Measurements from ENCODE around the gene ZNF681.

The ZNF681 gene

GRCh38 chr19:23776507-23777205, 18.0 kb upstream of the ZNF681 start:
- no peak overlapping the region for H3K27ac ChIP-seq (ENCODE audit: low read depth, low read length)

GRCh38 chr19:23774524-23774971, 15.9 kb upstream of the ZNF681 start:
- Histone ChIP-seq H3K9ac (ENCODE audit: low read depth in 1 of 2, low read length in 2 of 2) (no peak overlapping the region), H3K4me3 (ENCODE audit: low read depth in 1 of 2, low read length in 2 of 2) (no peak overlapping the region), H3K27ac (ENCODE audit: low read depth, low read length) (no peak overlapping the region), H3K27me3 (ENCODE audit: control insufficient read depth in 1 of 2, insufficient read depth in 2 of 2, low read length in 2 of 2) (no peaks in the 10 kb centered on the region), H3K4me1 (ENCODE audit: control insufficient read depth in 1 of 2, insufficient read depth in 2 of 2, low read length in 2 of 2) (no peaks in the 10 kb centered on the region), H3K9me3 (ENCODE audit: control insufficient read depth in 1 of 2, low read length in 2 of 2) (peaks cover 2 to 12% of the 10 kb centered on the region in 2 donors), H3K36me3 (ENCODE audit: control insufficient read depth in 1 of 2, insufficient read depth in 2 of 2, low read length in 2 of 2) (peaks cover 5 to 29% of the 10 kb centered on the region in 2 donors)

More at GRCh38 chr19:23776507-23777205, 18.0 kb upstream of the ZNF681 start:
- Histone ChIP-seq H3K4me1 (ENCODE audit: control insufficient read depth in 1 of 2, insufficient read depth in 2 of 2, low read length in 2 of 2) (no peaks in the 10 kb centered on the region), H3K36me3 (ENCODE audit: control insufficient read depth in 1 of 2, insufficient read depth in 2 of 2, low read length in 2 of 2) (peaks cover 8 to 29% of the 10 kb centered on the region in 2 donors), H3K27me3 (ENCODE audit: control insufficient read depth in 1 of 2, insufficient read depth in 2 of 2, low read length in 2 of 2) (no peaks in the 10 kb centered on the region), H3K9me3 (ENCODE audit: control insufficient read depth in 1 of 2, low read length in 2 of 2) (peaks cover 8 to 16% of the 10 kb centered on the region in 2 donors), H3K4me3 (ENCODE audit: low read depth in 1 of 2, low read length in 2 of 2) (no peak overlapping the region), H3K9ac (ENCODE audit: low read depth in 1 of 2, low read length in 2 of 2) (no peak overlapping the region)

GRCh38 chr19:23774106-23774505, 15.4 kb upstream of the ZNF681 start:
- Histone ChIP-seq H3K4me3 (ENCODE audit: low read depth in 1 of 2, low read length in 2 of 2) (no peak overlapping the region), H3K27me3 (ENCODE audit: control insufficient read depth in 1 of 2, insufficient read depth in 2 of 2, low read length in 2 of 2) (no peaks in the 10 kb centered on the region), H3K36me3 (ENCODE audit: control insufficient read depth in 1 of 2, insufficient read depth in 2 of 2, low read length in 2 of 2) (peaks cover 5 to 26% of the 10 kb centered on the region in 2 donors), H3K4me1 (ENCODE audit: control insufficient read depth in 1 of 2, insufficient read depth in 2 of 2, low read length in 2 of 2) (no peaks in the 10 kb centered on the region), H3K27ac (ENCODE audit: low read depth, low read length) (no peak overlapping the region), H3K9ac (ENCODE audit: low read depth in 1 of 2, low read length in 2 of 2) (no peak overlapping the region), H3K9me3 (ENCODE audit: control insufficient read depth in 1 of 2, low read length in 2 of 2) (peaks cover 0 to 10% of the 10 kb centered on the region in 2 donors)

- Histone ChIP-seq H3K9ac (ENCODE audit: low read depth in 1 of 2, low read length in 2 of 2) (no peak overlapping the region), H3K4me1 (ENCODE audit: control insufficient read depth in 1 of 2, insufficient read depth in 2 of 2, low read length in 2 of 2) (no peaks in the 10 kb centered on the region), H3K4me3 (ENCODE audit: low read depth in 1 of 2, low read length in 2 of 2) (no peak overlapping the region), H3K36me3 (ENCODE audit: control insufficient read depth in 1 of 2, insufficient read depth in 2 of 2, low read length in 2 of 2) (peaks cover 1 to 26% of the 10 kb centered on the region in 2 donors), H3K9me3 (ENCODE audit: control insufficient read depth in 1 of 2, low read length in 2 of 2) (peaks cover 0 to 9% of the 10 kb centered on the region in 2 donors), H3K27me3 (ENCODE audit: control insufficient read depth in 1 of 2, insufficient read depth in 2 of 2, low read length in 2 of 2) (no peaks in the 10 kb centered on the region), H3K27ac (ENCODE audit: low read depth, low read length) (no peak overlapping the region)
Measured at GRCh38 chr19:23772675-23773063, 14.0 kb upstream of the ZNF681 start.

GRCh38 chr19:23771761-23772674, 13.3 kb upstream of the ZNF681 start:
- Histone ChIP-seq H3K27ac (ENCODE audit: low read depth, low read length) (no peak overlapping the region), H3K4me1 (ENCODE audit: control insufficient read depth in 1 of 2, insufficient read depth in 2 of 2, low read length in 2 of 2) (no peaks in the 10 kb centered on the region), H3K9me3 (ENCODE audit: control insufficient read depth in 1 of 2, low read length in 2 of 2) (peaks cover 0 to 3% of the 10 kb centered on the region in 2 donors), H3K4me3 (ENCODE audit: low read depth in 1 of 2, low read length in 2 of 2) (no peak overlapping the region), H3K27me3 (ENCODE audit: control insufficient read depth in 1 of 2, insufficient read depth in 2 of 2, low read length in 2 of 2) (no peaks in the 10 kb centered on the region), H3K9ac (ENCODE audit: low read depth in 1 of 2, low read length in 2 of 2) (no peak overlapping the region), H3K36me3 (ENCODE audit: control insufficient read depth in 1 of 2, insufficient read depth in 2 of 2, low read length in 2 of 2) (peaks cover 0 to 26% of the 10 kb centered on the region in 2 donors)

GRCh38 chr19:23771316-23771715, 12.6 kb upstream of the ZNF681 start:
- H3K27me3 ChIP-seq (ENCODE audit: control insufficient read depth in 1 of 2, insufficient read depth in 2 of 2, low read length in 2 of 2): no peaks in the 10 kb centered on the region
- peaks cover 0 to 3% of the 10 kb centered on the region in 2 donors for H3K9me3 ChIP-seq (ENCODE audit: control insufficient read depth in 1 of 2, low read length in 2 of 2)
- no peak overlapping the region for H3K4me3 ChIP-seq (ENCODE audit: low read depth in 1 of 2, low read length in 2 of 2)
- peaks cover 0 to 23% of the 10 kb centered on the region in 2 donors for H3K36me3 ChIP-seq (ENCODE audit: control insufficient read depth in 1 of 2, insufficient read depth in 2 of 2, low read length in 2 of 2)
- no peak overlapping the region for H3K27ac ChIP-seq (ENCODE audit: low read depth, low read length)
- no peaks in the 10 kb centered on the region for H3K4me1 ChIP-seq (ENCODE audit: control insufficient read depth in 1 of 2, insufficient read depth in 2 of 2, low read length in 2 of 2)
- no peak overlapping the region for H3K9ac ChIP-seq (ENCODE audit: low read depth in 1 of 2, low read length in 2 of 2)

- H3K9ac ChIP-seq (ENCODE audit: low read depth in 1 of 2, low read length in 2 of 2): no peak overlapping the region
- peaks cover 0 to 17% of the 10 kb centered on the region in 2 donors for H3K36me3 ChIP-seq (ENCODE audit: control insufficient read depth in 1 of 2, insufficient read depth in 2 of 2, low read length in 2 of 2)
- H3K27ac ChIP-seq (ENCODE audit: low read depth, low read length): no peak overlapping the region
- peaks cover 0 to 3% of the 10 kb centered on the region in 2 donors for H3K9me3 ChIP-seq (ENCODE audit: control insufficient read depth in 1 of 2, low read length in 2 of 2)
- H3K27me3 ChIP-seq (ENCODE audit: control insufficient read depth in 1 of 2, insufficient read depth in 2 of 2, low read length in 2 of 2): no peaks in the 10 kb centered on the region
- no peak overlapping the region for H3K4me3 ChIP-seq (ENCODE audit: low read depth in 1 of 2, low read length in 2 of 2)
- no peaks in the 10 kb centered on the region for H3K4me1 ChIP-seq (ENCODE audit: control insufficient read depth in 1 of 2, insufficient read depth in 2 of 2, low read length in 2 of 2)
Measured at GRCh38 chr19:23770672-23771250, 12.1 kb upstream of the ZNF681 start.

- no peak overlapping the region for H3K27ac ChIP-seq (ENCODE audit: low read depth, low read length)
- no peak overlapping the region for H3K9ac ChIP-seq (ENCODE audit: low read depth in 1 of 2, low read length in 2 of 2)
- H3K4me1 ChIP-seq (ENCODE audit: control insufficient read depth in 1 of 2, insufficient read depth in 2 of 2, low read length in 2 of 2): no peaks in the 10 kb centered on the region
- peaks cover 0 to 17% of the 10 kb centered on the region in 2 donors for H3K36me3 ChIP-seq (ENCODE audit: control insufficient read depth in 1 of 2, insufficient read depth in 2 of 2, low read length in 2 of 2)
- no peak overlapping the region for H3K4me3 ChIP-seq (ENCODE audit: low read depth in 1 of 2, low read length in 2 of 2)
- peaks cover 0 to 3% of the 10 kb centered on the region in 2 donors for H3K9me3 ChIP-seq (ENCODE audit: control insufficient read depth in 1 of 2, low read length in 2 of 2)
- no peaks in the 10 kb centered on the region for H3K27me3 ChIP-seq (ENCODE audit: control insufficient read depth in 1 of 2, insufficient read depth in 2 of 2, low read length in 2 of 2)
Measured at GRCh38 chr19:23769691-23770468, 11.2 kb upstream of the ZNF681 start.

- Histone ChIP-seq H3K9ac (ENCODE audit: low read depth in 1 of 2, low read length in 2 of 2) (no peak overlapping the region), H3K27ac (ENCODE audit: low read depth, low read length) (no peak overlapping the region), H3K4me1 (ENCODE audit: control insufficient read depth in 1 of 2, insufficient read depth in 2 of 2, low read length in 2 of 2) (peaks cover 3 to 6% of the 10 kb centered on the region in 2 donors), H3K4me3 (ENCODE audit: low read depth in 1 of 2, low read length in 2 of 2) (no peak overlapping the region), H3K27me3 (ENCODE audit: control insufficient read depth in 1 of 2, insufficient read depth in 2 of 2, low read length in 2 of 2) (no peaks in the 10 kb centered on the region), H3K36me3 (ENCODE audit: control insufficient read depth in 1 of 2, insufficient read depth in 2 of 2, low read length in 2 of 2) (peaks cover 0 to 5% of the 10 kb centered on the region in 2 donors), H3K9me3 (ENCODE audit: control insufficient read depth in 1 of 2, low read length in 2 of 2) (peaks cover 0 to 7% of the 10 kb centered on the region in 2 donors)
Measured at GRCh38 chr19:23766951-23767350, 8.3 kb upstream of the ZNF681 start.
